B cell (primary cell): ENCODE measurements around the gene ACO1. TPM values are rescaled to one million over a fixed set of nuclear protein-coding genes. Genes with fewer than 3 reads are reported as not detected.

Experiments used
- ATAC-seq: fragments of 200-7000 bp; cut with Tn5 transposase; one replicate; pipeline ENCODE4 v1.10.0; 2021; ENCODE audit warnings: low read depth, mild to moderate bottlenecking, moderate number of reproducible peaks, moderate library complexity
- CTCF ChIA-PET: fragments of 350-600 bp; sonication (Branson Sonifier 250); formaldehyde crosslinking; loops from one replicate; lab custom pipeline; 2021; ENCODE audit warnings: antibody characterized with exemption, inconsistent platforms; lab: Charles Lee
- POLR2A ChIA-PET: fragments of 350-600 bp; sonication (Branson Sonifier 250); formaldehyde crosslinking; loops from one replicate; lab custom pipeline; 2021; ENCODE audit warnings: antibody characterized with exemption; lab: Charles Lee
- DNase-seq: peaks from one replicate; pipeline ENCODE4 v3.0.0; 2013
- H2AFZ ChIP-seq: 2 replicates; pipeline ENCODE4 v1.6.1; 2012; ENCODE audit warnings: mild to moderate bottlenecking, low read depth, low read length; ENCODE audit not compliant: insufficient read depth, poor library complexity, severe bottlenecking
- H3K27ac ChIP-seq, 2 donors: 1 replicate in 1 of 2; 2 replicates in 1 of 2; pipeline ENCODE4 v1.5.1; 2012 to 2013; ENCODE audit warnings: low read length in 2 of 2, mild to moderate bottlenecking in 2 of 2, moderate library complexity in 1 of 2
- H3K27me3 ChIP-seq, 4 experiments: fragments of 200-600 bp in 1 of 4; sonication (generic) in 1 of 4; replicated peaks in 1 of 4; 1 replicate in 2 of 4; 2 replicates in 2 of 4; pipeline versions ENCODE4 v1.6.1 to v1.7.0; 2013 to 2016; ENCODE audit warnings: low read length in 3 of 4, mild to moderate bottlenecking in 2 of 4, mixed read lengths in 1 of 4, moderate library complexity in 1 of 4; ENCODE audit not compliant: insufficient read depth in 4 of 4, control insufficient read depth in 3 of 4; ENCODE audit errors: control extremely low read depth in 1 of 4
- H3K36me3 ChIP-seq, 2 experiments: replicated peaks in 1 of 2; 1 replicate in 1 of 2; 2 replicates in 1 of 2; pipeline versions ENCODE4 v1.6.1 to v1.7.1; 2013; ENCODE audit warnings: low read length in 1 of 2; ENCODE audit not compliant: insufficient read depth in 2 of 2, control insufficient read depth in 1 of 2; ENCODE audit errors: control extremely low read depth in 1 of 2, extremely low read depth in 1 of 2
- H3K4me1 ChIP-seq, 2 donors: fragments of 200-600 bp in 1 of 2; sonication (generic) in 1 of 2; 1 replicate in 1 of 2; 2 replicates in 1 of 2; pipeline versions ENCODE4 v1.5.1 to v1.6.1; 2013 to 2017; ENCODE audit warnings: low read length in 2 of 2; ENCODE audit not compliant: control insufficient read depth in 2 of 2, insufficient read depth in 2 of 2
- H3K4me2 ChIP-seq: replicated peaks from 2 replicates; pipeline ENCODE3; 2012; ENCODE audit warnings: mild to moderate bottlenecking, low read depth, low read length; ENCODE audit not compliant: poor library complexity, severe bottlenecking
- H3K4me3 ChIP-seq, 5 experiments: fragments of 200-600 bp in 1 of 5; sonication (generic) in 1 of 5; 1 replicate in 3 of 5; 2 replicates in 2 of 5; pipeline versions ENCODE4 v1.5.1 to v1.7.0; 2011 to 2016; ENCODE audit warnings: low read length in 4 of 5, mild to moderate bottlenecking in 4 of 5, low read depth in 2 of 5, control low read depth in 1 of 5, moderate library complexity in 1 of 5; ENCODE audit not compliant: insufficient read depth in 1 of 5; ENCODE audit errors: control extremely low read depth in 1 of 5, extremely low read depth in 1 of 5
- H3K79me2 ChIP-seq: fragments of 200-600 bp; sonication (generic); one replicate; pipeline ENCODE4 v1.6.0; 2016; ENCODE audit warnings: low read length; ENCODE audit not compliant: control insufficient read depth, insufficient read depth
- H3K9ac ChIP-seq: fragments of 200-600 bp; sonication (generic); 2 replicates; pipeline ENCODE4 v1.6.1; 2017; ENCODE audit warnings: mild to moderate bottlenecking, low read length, moderate library complexity
- H3K9me3 ChIP-seq, 3 donors: one replicate each; pipeline versions ENCODE4 v1.6.1 to v1.7.1; 2013; ENCODE audit warnings: low read length in 2 of 3; ENCODE audit not compliant: control insufficient read depth in 2 of 3, insufficient read depth in 1 of 3; ENCODE audit errors: control extremely low read depth in 1 of 3
- H4K20me1 ChIP-seq: 2 replicates; pipeline ENCODE4 v1.6.0; 2012; ENCODE audit warnings: mild to moderate bottlenecking, low read length; ENCODE audit not compliant: insufficient read depth, control insufficient read depth, poor library complexity, severe bottlenecking
- H3K27ac Mint-ChIP-seq: one replicate; pipeline ENCODE4 v1.8.0; 2021; ENCODE audit warnings: mixed read lengths
- H3K27me3 Mint-ChIP-seq: one replicate; pipeline ENCODE4 v1.8.0; 2021; ENCODE audit warnings: mixed read lengths
- H3K4me1 Mint-ChIP-seq: one replicate; pipeline ENCODE4 v1.8.0; 2021; ENCODE audit warnings: mixed read lengths
- H3K4me3 Mint-ChIP-seq: one replicate; pipeline ENCODE4 v1.8.0; 2021; ENCODE audit warnings: mixed read lengths
- H3K9me3 Mint-ChIP-seq: one replicate; pipeline ENCODE4 v1.8.0; 2022; ENCODE audit warnings: mixed read lengths; ENCODE audit not compliant: insufficient read depth
- CTCF ChIP-seq: fragments of 200-600 bp; IDR thresholded peaks from one replicate; pipeline ENCODE4 v1.8.0; 2022; ENCODE audit warnings: antibody characterized with exemption, mild to moderate bottlenecking
- EZH2 ChIP-seq: IDR thresholded peaks from 2 replicates; pipeline ENCODE4 v1.6.1; 2012; ENCODE audit warnings: borderline replicate concordance, low read depth, mild to moderate bottlenecking, moderate library complexity, low read length; ENCODE audit not compliant: insufficient read depth, poor library complexity, severe bottlenecking
- WGBS: methylation state at CpG from one replicate; pipeline ENCODE4 v1.1.5; 2013; ENCODE audit warnings: missing lambda C conversion rate; ENCODE audit not compliant: insufficient coverage; 5-methylcytosine and 5-hydroxymethylcytosine counted together
- intact Hi-C: fragments of 100-400 bp; cut with micrococcal nuclease; formaldehyde crosslinking; loops from one replicate; pipeline ENCODE4 v1.10.0; 2022
- polyA plus RNA-seq: library from polyadenylated mRNA; depleted of rRNA; stranded (reverse); fragments of >200 nt; gene quantifications from 2 replicates; pipeline ENCODE4 v1.2.3, GENCODE V29; 2012
- total RNA-seq, 2 donors: library from RNA; stranded (reverse); fragments of 120-200 nt in 1 of 2; gene quantifications; 1 replicate in 1 of 2; 2 replicates in 1 of 2; pipeline versions ENCODE4 v1.2.3 to v1.2.4, GENCODE V29; 2013 to 2022

The ACO1 gene
- total and polyA plus RNA-seq, 2 donors (not counting 1 experiment from before 2014, with no cell fraction given) = 1.6 to 9.1 TPM

- Histone ChIP-seq H3K9ac (no peak overlapping the region), H3K4me2 (no peak overlapping the region), H3K9me3 (no peaks in the 10 kb centered on the region), H3K4me1 (peaks cover 10 to 23% of the 10 kb centered on the region in 2 donors), H3K79me2 (no peaks in the 10 kb centered on the region), H3K36me3 (no peaks in the 10 kb centered on the region), H3K27me3 (peaks cover 0 to 29% (median 16%) of the 10 kb centered on the region in 4 experiments), H3K4me3 (no peak overlapping the region), H2AFZ (no peak overlapping the region), H3K27ac (no peak overlapping the region), H4K20me1 (no peaks in the 10 kb centered on the region)
- H3K4me3 Mint-ChIP-seq = peak overlapping the region; percentile 11
- TF ChIP-seq EZH2 (no peak), CTCF (no peak)
- ChIA-PET CTCF (interaction anchor here (0.9 to 4.7 kb wide), 5 partner anchors 49 to 583 kb away, joined by 3 to 87 read pairs (median 3); partner anchors contain the start of gene NDUFB6), POLR2A (interaction anchor here (0.6 kb wide), 1 partner anchor 147 kb away, joined by 12 read pairs; no protein-coding TSS in a partner anchor)
- H3K27me3 Mint-ChIP-seq = peaks cover 24% of the 10 kb centered on the region
- 78% methylated on average over 9 of the region's 14 CpGs for WGBS
- no peaks in the 10 kb centered on the region for H3K9me3 Mint-ChIP-seq
- no peak for ATAC-seq
- H3K4me1 Mint-ChIP-seq = peaks cover 16% of the 10 kb centered on the region
- no peak for DNase-seq
- intact Hi-C loops = no loop called here
- H3K27ac Mint-ChIP-seq = no peak overlapping the region
Observed at GRCh38 chr9:32382565-32383320, 1.7 kb upstream of the ACO1 start.

GRCh38 chr9:32384002-32384363, 460 bp upstream of the ACO1 start:
- H3K27ac ChIP-seq = no peak overlapping the region
- H3K9me3 ChIP-seq = no peaks in the 10 kb centered on the region
- DNase-seq (no peak), ATAC-seq (no peak)
- H3K4me3 ChIP-seq = peak overlapping the region; percentile 52 to 89 (median 84)
- peak overlapping the region; percentile 90 for H3K4me3 Mint-ChIP-seq
- WGBS = 0% methylated on average over 2 of the region's 13 CpGs
- peak overlapping the region; percentile 97 for H3K4me2 ChIP-seq
- peaks cover 10 to 22% of the 10 kb centered on the region in 2 donors for H3K4me1 ChIP-seq
- no peak for TF ChIP-seq EZH2
- TF ChIP-seq CTCF = no peak
- peak overlapping the region; percentile 44 for H3K27ac Mint-ChIP-seq
- ChIA-PET POLR2A (interaction anchor here (1.2 to 2.0 kb wide), 3 partner anchors 142 to 188 kb away, joined by 3 to 7 read pairs (median 4); partner anchors contain the start of gene RIGI), CTCF (interaction anchor here (0.6 to 4.7 kb wide), 12 partner anchors 11 to 584 kb away, joined by 3 to 87 read pairs (median 6); partner anchors contain the start of genes NDUFB6 and RIGI)
- peaks cover 12% of the 10 kb centered on the region for H3K4me1 Mint-ChIP-seq
- H3K79me2 ChIP-seq = no peaks in the 10 kb centered on the region
- peaks cover 24% of the 10 kb centered on the region for H3K27me3 Mint-ChIP-seq
- peak overlapping the region; percentile 99 for H2AFZ ChIP-seq
- no peaks in the 10 kb centered on the region for H3K36me3 ChIP-seq
- H3K9me3 Mint-ChIP-seq = no peaks in the 10 kb centered on the region
- peaks cover 0 to 29% (median 16%) of the 10 kb centered on the region in 4 experiments for H3K27me3 ChIP-seq
- no peaks in the 10 kb centered on the region for H4K20me1 ChIP-seq
- intact Hi-C loops = loop anchor here (1.0 kb wide), 3 partner anchors 142 to 189 kb away; partner anchors contain the start of genes NDUFB6, RIGI, SMIM27 and TOPORS
- peak overlapping the region; percentile 89 for H3K9ac ChIP-seq
